GM12878 (cell line): ENCODE measurements around the gene IL17B. TPM values are rescaled to one million over a fixed set of nuclear protein-coding genes. Genes with fewer than 3 reads are reported as not detected.

Experiments
- ATAC-seq: fragments of 200-7000 bp; cut with Tn5 transposase; 3 replicates; pipeline ENCODE4 v1.9.1; 2020; ENCODE audit warnings: mild to moderate bottlenecking, moderate library complexity
- BruUV-seq: library from RNA; stranded (reverse); fragments of 400-500 nt; replicated peaks from 2 replicates; lab custom pipeline; 2021; lab: Mats Ljungman, UMichigan
- CTCF ChIA-PET: fragments of 300-600 bp; sonication (Branson Sonifier 250); formaldehyde crosslinking; extraction: SDS; loops from one replicate; lab custom pipeline; 2021; ENCODE audit warnings: inconsistent platforms; lab: Yijun Ruan, JAX
- POLR2A ChIA-PET: fragments of 350-600 bp; formaldehyde crosslinking; extraction: SDS; loops from one replicate; lab custom pipeline; 2021; ENCODE audit warnings: inconsistent platforms; lab: Charles Lee
- RAD21 ChIA-PET: fragments of 300-600 bp; sonication (Branson Sonifier 250); formaldehyde crosslinking; loops from one replicate; lab custom pipeline; 2023; ENCODE audit warnings: antibody characterized with exemption; ENCODE audit not compliant: unreplicated experiment; lab: Charles Lee
- SMC1A ChIA-PET: fragments of 300-600 bp; sonication (Branson Sonifier 250); formaldehyde crosslinking; loops from one replicate; lab custom pipeline; 2023; ENCODE audit not compliant: unreplicated experiment, uncharacterized antibody; lab: Charles Lee
- DNase-seq: peaks from one replicate; pipeline ENCODE4 v3.0.0-alpha.2; 2011; ENCODE audit warnings: low read depth, low spot score
- FAIRE-seq: peaks from 3 replicates; lab custom pipeline; 2011; peaks lifted over from hg19 to GRCh38; lab: Jason Lieb, UNC
- H2AFZ ChIP-seq: 2 replicates; pipeline ENCODE4 v1.6.0; 2011; ENCODE audit warnings: low read depth, low read length, control low read depth; ENCODE audit not compliant: control insufficient read depth
- H3K27ac ChIP-seq: 2 replicates; pipeline ENCODE4 v1.5.1; 2011; ENCODE audit warnings: control low read depth; ENCODE audit not compliant: control insufficient read depth, insufficient read depth
- H3K27me3 ChIP-seq, 2 experiments: replicated peaks in 1 of 2; 2 replicates each; pipeline versions ENCODE4 v1.6.0 to v1.6.1; 2011; ENCODE audit warnings: low read length in 1 of 2; ENCODE audit not compliant: control insufficient read depth in 2 of 2, insufficient read depth in 2 of 2
- H3K36me3 ChIP-seq, 2 experiments: 2 replicates each; pipeline ENCODE4 v1.5.1; 2011; ENCODE audit warnings: low read length in 1 of 2; ENCODE audit not compliant: control insufficient read depth in 2 of 2, insufficient read depth in 2 of 2
- H3K4me1 ChIP-seq: 2 replicates; pipeline ENCODE4 v1.6.1; 2011; ENCODE audit warnings: mild to moderate bottlenecking, low read length, moderate library complexity, mixed read lengths; ENCODE audit not compliant: control insufficient read depth, insufficient read depth
- H3K4me2 ChIP-seq: 2 replicates; pipeline ENCODE4 v1.6.0; 2011; ENCODE audit warnings: control low read depth; ENCODE audit not compliant: control insufficient read depth, insufficient read depth
- H3K4me3 ChIP-seq: fragments of 200-600 bp; sonication (generic); 2 replicates; pipeline ENCODE4 v1.5.1; 2016
- H3K79me2 ChIP-seq: 2 replicates; pipeline ENCODE4 v1.6.0; 2011; ENCODE audit warnings: low read length; ENCODE audit not compliant: control insufficient read depth, insufficient read depth
- H3K9ac ChIP-seq: 2 replicates; pipeline ENCODE4 v1.8.0; 2011; ENCODE audit warnings: low read length, control low read depth, mixed read lengths; ENCODE audit not compliant: control insufficient read depth, insufficient read depth
- H3K9me3 ChIP-seq: replicated peaks from 3 replicates; pipeline ENCODE4 v1.5.1; 2011; ENCODE audit warnings: mild to moderate bottlenecking, low read length; ENCODE audit not compliant: control insufficient read depth, insufficient read depth
- H4K20me1 ChIP-seq: 2 replicates; pipeline ENCODE4 v1.6.0; 2011; ENCODE audit not compliant: control insufficient read depth, insufficient read depth
- FOXM1 ChIP-seq: IDR thresholded peaks from 2 replicates; pipeline ENCODE4 v1.6.1; 2012; ENCODE audit warnings: low read depth, mild to moderate bottlenecking, inconsistent platforms, low read length, moderate library complexity
- MYB ChIP-seq: fragments of 150-350 bp; IDR thresholded peaks from 2 replicates; pipeline ENCODE4 v1.6.1; 2014; ENCODE audit warnings: mild to moderate bottlenecking, low read depth, low read length, borderline replicate concordance
- NR2F1 ChIP-seq: fragments of 450-650 bp; conservative IDR thresholded peaks from 2 replicates; pipeline ENCODE4 v1.6.1; 2017; ENCODE audit warnings: mild to moderate bottlenecking
- RAD21 ChIP-seq: IDR thresholded peaks from 2 replicates; pipeline ENCODE4 v1.6.1; 2011; ENCODE audit warnings: mild to moderate bottlenecking, low read depth, low read length, moderate library complexity; ENCODE audit not compliant: insufficient read depth
- ZBED1 ChIP-seq: IDR thresholded peaks from 2 replicates; pipeline ENCODE4 v1.6.1; 2016; ENCODE audit warnings: borderline replicate concordance
- ZNF384 ChIP-seq: IDR thresholded peaks from 2 replicates; pipeline ENCODE4 v1.6.1; 2012; ENCODE audit warnings: low read depth, mild to moderate bottlenecking, low read length, improper control_type of control experiment, borderline replicate concordance
- WGBS: methylation state at CpG from one replicate; pipeline ENCODE4 v1.1.6; 2016; ENCODE audit warnings: low lambda C conversion rate; ENCODE audit not compliant: insufficient replicate concordance, insufficient coverage; ENCODE audit errors: missing lambda C conversion rate; 5-methylcytosine and 5-hydroxymethylcytosine counted together
- in situ Hi-C: fragments of 300-500 bp; cut with MboI; formaldehyde crosslinking; loops from 9 replicates; pipeline ENCODE4 v1.14.3; 2018; ENCODE audit warnings: mixed read lengths
- intact Hi-C: fragments of 100-400 bp; cut with micrococcal nuclease; formaldehyde crosslinking; loops from one replicate; pipeline ENCODE4 v1.14.2; 2022; ENCODE audit not compliant: unreplicated experiment
- polyA plus RNA-seq, 11 experiments: library from polyadenylated mRNA; depleted of rRNA in 4 of 11; unstranded in 6 of 11; stranded (reverse) in 5 of 11; fragments of >200 nt; fragmentation: Nextera tagmentation in 4 of 11; fragmentation: Illumina TruSeq in 1 of 11; extraction: Ambion mirVana in 4 of 11; extraction: Trizol in 1 of 11; gene quantifications; 1 replicate in 1 of 11; 2 replicates in 10 of 11; pipeline versions ENCODE4 v1.2.1 to v1.2.3, GENCODE V29; 2011 to 2016; ENCODE audit warnings: inconsistent platforms in 2 of 11, missing spikeins in 2 of 11, low read depth in 1 of 11
- total RNA-seq, 4 experiments: library from RNA; depleted of rRNA in 3 of 4; stranded (reverse); fragments of >200 nt in 3 of 4; fragmentation: Illumina TruSeq in 1 of 4; extraction: Trizol in 1 of 4; gene quantifications; 2 replicates each; pipeline versions ENCODE4 v1.2.1 to v1.2.3, GENCODE V29; 2013 to 2021
- TF ChIP-seq, protein P1 (sequence below): fragments of 150-350 bp; IDR thresholded peaks from 2 replicates; pipeline ENCODE4 v1.6.1; 2016; ENCODE audit warnings: low read depth, low read length
- TF ChIP-seq, protein P2 (sequence below): IDR thresholded peaks from 2 replicates; pipeline ENCODE4 v1.6.1; 2012; ENCODE audit warnings: low read depth, low read length, improper control_type of control experiment
- TF ChIP-seq, protein P3 (sequence below): IDR thresholded peaks from 2 replicates; pipeline ENCODE4 v1.6.1; 2011; ENCODE audit warnings: borderline replicate concordance, low read depth, mild to moderate bottlenecking, moderate library complexity, mixed read lengths, low read length; ENCODE audit not compliant: insufficient read depth; ENCODE audit errors: extremely low read length

IL17B gene
- total and polyA plus RNA-seq, 10 of the 15 experiments (the other 5 are each of a cell fraction or from before 2014, with no cell fraction given) = not detected

DNA sequence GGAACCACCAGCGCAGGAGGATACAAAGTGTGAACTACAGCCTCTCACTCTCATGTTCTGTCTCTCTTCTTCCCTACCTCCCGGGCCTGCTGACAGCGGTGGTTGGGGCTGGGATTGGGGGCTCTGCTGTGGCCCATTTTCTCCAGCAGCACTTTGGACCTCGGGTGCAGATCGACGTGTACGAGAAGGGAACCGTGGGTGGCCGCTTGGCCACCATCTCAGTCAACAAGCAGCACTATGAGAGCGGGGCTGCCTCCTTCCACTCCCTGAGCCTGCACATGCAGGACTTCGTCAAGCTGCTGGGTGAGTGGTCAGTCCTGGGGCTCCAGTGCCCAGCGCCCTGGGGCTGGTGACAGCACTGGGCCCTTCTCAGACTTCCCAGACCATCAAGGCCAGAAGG lies 16.6 kb downstream of the IL17B start:
- no peak overlapping the region for H3K27ac ChIP-seq
- RAD21 ChIA-PET = no interaction called here
- no TSS peak for BruUV-seq
- H3K36me3 ChIP-seq = no peaks in the 10 kb centered on the region
- no peak overlapping the region for H3K9ac ChIP-seq
- TF ChIP-seq, protein P1, sequence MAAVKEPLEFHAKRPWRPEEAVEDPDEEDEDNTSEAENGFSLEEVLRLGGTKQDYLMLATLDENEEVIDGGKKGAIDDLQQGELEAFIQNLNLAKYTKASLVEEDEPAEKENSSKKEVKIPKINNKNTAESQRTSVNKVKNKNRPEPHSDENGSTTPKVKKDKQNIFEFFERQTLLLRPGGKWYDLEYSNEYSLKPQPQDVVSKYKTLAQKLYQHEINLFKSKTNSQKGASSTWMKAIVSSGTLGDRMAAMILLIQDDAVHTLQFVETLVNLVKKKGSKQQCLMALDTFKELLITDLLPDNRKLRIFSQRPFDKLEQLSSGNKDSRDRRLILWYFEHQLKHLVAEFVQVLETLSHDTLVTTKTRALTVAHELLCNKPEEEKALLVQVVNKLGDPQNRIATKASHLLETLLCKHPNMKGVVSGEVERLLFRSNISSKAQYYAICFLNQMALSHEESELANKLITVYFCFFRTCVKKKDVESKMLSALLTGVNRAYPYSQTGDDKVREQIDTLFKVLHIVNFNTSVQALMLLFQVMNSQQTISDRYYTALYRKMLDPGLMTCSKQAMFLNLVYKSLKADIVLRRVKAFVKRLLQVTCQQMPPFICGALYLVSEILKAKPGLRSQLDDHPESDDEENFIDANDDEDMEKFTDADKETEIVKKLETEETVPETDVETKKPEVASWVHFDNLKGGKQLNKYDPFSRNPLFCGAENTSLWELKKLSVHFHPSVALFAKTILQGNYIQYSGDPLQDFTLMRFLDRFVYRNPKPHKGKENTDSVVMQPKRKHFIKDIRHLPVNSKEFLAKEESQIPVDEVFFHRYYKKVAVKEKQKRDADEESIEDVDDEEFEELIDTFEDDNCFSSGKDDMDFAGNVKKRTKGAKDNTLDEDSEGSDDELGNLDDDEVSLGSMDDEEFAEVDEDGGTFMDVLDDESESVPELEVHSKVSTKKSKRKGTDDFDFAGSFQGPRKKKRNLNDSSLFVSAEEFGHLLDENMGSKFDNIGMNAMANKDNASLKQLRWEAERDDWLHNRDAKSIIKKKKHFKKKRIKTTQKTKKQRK = no peak
- TF ChIP-seq ZBED1 = no peak
- TF ChIP-seq, protein P2, sequence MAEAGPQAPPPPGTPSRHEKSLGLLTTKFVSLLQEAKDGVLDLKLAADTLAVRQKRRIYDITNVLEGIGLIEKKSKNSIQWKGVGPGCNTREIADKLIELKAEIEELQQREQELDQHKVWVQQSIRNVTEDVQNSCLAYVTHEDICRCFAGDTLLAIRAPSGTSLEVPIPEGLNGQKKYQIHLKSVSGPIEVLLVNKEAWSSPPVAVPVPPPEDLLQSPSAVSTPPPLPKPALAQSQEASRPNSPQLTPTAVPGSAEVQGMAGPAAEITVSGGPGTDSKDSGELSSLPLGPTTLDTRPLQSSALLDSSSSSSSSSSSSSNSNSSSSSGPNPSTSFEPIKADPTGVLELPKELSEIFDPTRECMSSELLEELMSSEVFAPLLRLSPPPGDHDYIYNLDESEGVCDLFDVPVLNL = no peak
- TF ChIP-seq, protein P3, sequence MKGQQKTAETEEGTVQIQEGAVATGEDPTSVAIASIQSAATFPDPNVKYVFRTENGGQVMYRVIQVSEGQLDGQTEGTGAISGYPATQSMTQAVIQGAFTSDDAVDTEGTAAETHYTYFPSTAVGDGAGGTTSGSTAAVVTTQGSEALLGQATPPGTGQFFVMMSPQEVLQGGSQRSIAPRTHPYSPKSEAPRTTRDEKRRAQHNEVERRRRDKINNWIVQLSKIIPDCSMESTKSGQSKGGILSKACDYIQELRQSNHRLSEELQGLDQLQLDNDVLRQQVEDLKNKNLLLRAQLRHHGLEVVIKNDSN = no peak
- no peak for TF ChIP-seq ZNF384
- TF ChIP-seq NR2F1 = no peak
- TF ChIP-seq MYB = no peak
- TF ChIP-seq RAD21 = no peak
- no peak for TF ChIP-seq FOXM1
- H3K9me3 ChIP-seq = no peaks in the 10 kb centered on the region
- intact Hi-C loops (no loop called here), in situ Hi-C loops (no loop called here)
- no peak overlapping the region for H2AFZ ChIP-seq
- no peaks in the 10 kb centered on the region for H3K27me3 ChIP-seq
- POLR2A ChIA-PET = no interaction called here
- H3K4me2 ChIP-seq = no peak overlapping the region
- FAIRE-seq = no peak
- SMC1A ChIA-PET = no interaction called here
- DNase-seq = no peak
- H4K20me1 ChIP-seq = no peaks in the 10 kb centered on the region
- peaks cover 9% of the 10 kb centered on the region for H3K4me1 ChIP-seq
- WGBS = 91% methylated on average over 12 of the region's 12 CpGs
- CTCF ChIA-PET = interaction anchor here (1.3 kb wide), 1 partner anchor 42 kb away, joined by 4 read pairs; no protein-coding TSS in a partner anchor
- H3K79me2 ChIP-seq = peaks cover 10% of the 10 kb centered on the region
- no peak overlapping the region for H3K4me3 ChIP-seq
- no peak for ATAC-seq
